Large intestine (tissue), 12 donors: ENCODE results near the gene CELSR1. TPM values are rescaled to one million over a fixed set of nuclear protein-coding genes. Genes with fewer than 3 reads are reported as not detected.

Source experiments
- DNase-seq, 2 donors: peaks; one replicate each; pipeline versions ENCODE4 v3.0.0 to v3.0.0-alpha.2; 2013
- H3K27ac ChIP-seq: one replicate; pipeline ENCODE4 v1.5.1; 2013; ENCODE audit warnings: low read length
- H3K27me3 ChIP-seq: 2 replicates; pipeline ENCODE4 v1.6.1; 2013; ENCODE audit warnings: low read length; ENCODE audit not compliant: control insufficient read depth, insufficient read depth
- H3K36me3 ChIP-seq: 2 replicates; pipeline ENCODE4 v1.6.1; 2013; ENCODE audit warnings: low read length; ENCODE audit not compliant: control insufficient read depth, insufficient read depth
- H3K4me1 ChIP-seq: one replicate; pipeline ENCODE4 v1.6.1; 2013; ENCODE audit warnings: low read length; ENCODE audit not compliant: control insufficient read depth, insufficient read depth
- H3K4me3 ChIP-seq: one replicate; pipeline ENCODE4 v1.5.1; 2013; ENCODE audit warnings: low read length
- H3K9me3 ChIP-seq: one replicate; pipeline ENCODE4 v1.6.1; 2013; ENCODE audit warnings: mild to moderate bottlenecking, low read depth, low read length, moderate library complexity; ENCODE audit not compliant: control insufficient read depth
- WGBS: methylation state at CpG from one replicate; pipeline ENCODE4 v1.1.5; 2013; ENCODE audit warnings: low lambda C conversion rate; ENCODE audit not compliant: insufficient coverage; 5-methylcytosine and 5-hydroxymethylcytosine counted together
- long read RNA-seq, 11 donors: transcript quantifications; one replicate each; lab custom pipeline, GENCODE V29; 2026
- polyA plus RNA-seq: library from polyadenylated mRNA; unstranded; fragments of 120-200 nt; gene quantifications from one replicate; pipeline ENCODE4 v1.2.1, GENCODE V29; 2013

The CELSR1 gene
- 5.9 TPM for polyA plus RNA-seq
- long read RNA-seq, donor 1 = 0 reads
- long read RNA-seq, donor 2 = 0 reads
- long read RNA-seq, donor 3 = 0 reads
- long read RNA-seq, donor 4 = 0 reads
- long read RNA-seq, donor 5 = 0 reads
- long read RNA-seq, donor 6 = 0 reads
- long read RNA-seq, donor 7, partial matches to known transcripts = 0 of 1 reads
- long read RNA-seq, donor 7, other reads (novel, unspliced or antisense) = 0 of 1 reads
- long read RNA-seq, donor 8 = 0 reads
- long read RNA-seq, donor 9 = 0 reads
- long read RNA-seq, donor 10, full-length matches to known transcripts = 1 of 1 reads
- long read RNA-seq, donor 10, partial matches to known transcripts = 0 of 1 reads
- long read RNA-seq, donor 10, other reads (novel, unspliced or antisense) = 0 of 1 reads
- long read RNA-seq, donor 11 = 0 reads

DNA sequence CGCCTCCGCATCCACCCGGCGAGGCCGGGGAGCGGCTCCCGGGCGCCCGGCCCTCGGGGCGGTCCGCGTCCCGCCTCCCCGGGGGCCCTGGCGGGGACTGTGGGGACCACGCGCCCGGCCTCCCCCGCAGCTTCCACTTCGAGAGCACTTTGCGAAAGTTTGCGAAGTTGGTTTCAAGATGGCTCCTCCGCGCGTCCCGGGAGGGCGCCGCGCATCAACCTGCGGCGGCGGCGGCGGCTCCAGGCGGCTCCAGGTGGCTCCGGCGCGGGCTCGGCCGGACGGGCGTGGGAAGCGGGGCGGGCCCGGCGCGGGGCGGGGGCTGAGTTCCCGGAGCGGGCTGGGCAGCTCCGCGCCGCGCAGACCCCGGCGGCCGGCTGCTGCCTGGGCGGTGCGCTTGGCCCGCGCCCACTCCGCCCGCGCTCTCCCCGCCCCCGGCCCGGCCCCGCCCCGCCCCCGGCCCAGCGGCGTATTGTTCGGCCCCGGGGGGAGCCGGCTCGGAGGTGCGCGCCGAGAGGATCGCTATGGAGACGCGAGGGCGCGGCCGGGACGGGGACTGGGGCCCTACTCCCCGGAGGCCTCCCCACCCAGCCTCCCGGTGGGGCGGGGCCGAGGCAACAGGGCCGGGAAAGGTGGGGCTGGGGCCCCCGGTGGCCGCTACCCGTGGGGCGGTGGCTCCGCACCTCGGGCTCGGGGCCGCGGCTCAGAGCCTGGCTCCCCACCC, at the start of gene CELSR1:
Gene CELSR1, minus strand, starts transcription at position 396 of the 721 bp plus-strand sequence. CDS start 450 bp downstream, outside the sequence.
- H3K4me3 ChIP-seq = peak within 1 kb of the TSS; percentile 13
- H3K9me3 ChIP-seq = peaks cover 29% of the 10 kb centered on the region
- H3K4me1 ChIP-seq = peaks cover 13% of the 10 kb centered on the region
- no CpG with 5 or more reads among the region's 101 CpGs for WGBS
- H3K27ac ChIP-seq = no peak within 1 kb of the TSS
- DNase-seq = peak in 1 of 2 donors; percentile 72
- peaks cover 44% of the 10 kb centered on the region for H3K27me3 ChIP-seq
- H3K36me3 ChIP-seq = no peaks in the 10 kb centered on the region

- Histone ChIP-seq H3K27me3 (no peaks in the 10 kb centered on the region), H3K27ac (no peak overlapping the region), H3K4me3 (no peak overlapping the region), H3K36me3 (peaks cover 2% of the 10 kb centered on the region), H3K4me1 (peaks cover 53% of the 10 kb centered on the region), H3K9me3 (peaks cover 3% of the 10 kb centered on the region)
- no peak for DNase-seq
- no CpG with 5 or more reads among the region's 9 CpGs for WGBS
Measured at GRCh38 chr22:46587061-46587460, 49.6 kb upstream of the CELSR1 start.

- H3K4me3 ChIP-seq = peak overlapping the region; percentile 7
- no CpG with 5 or more reads among the region's 12 CpGs for WGBS
- peaks cover 2% of the 10 kb centered on the region for H3K36me3 ChIP-seq
- H3K9me3 ChIP-seq = peaks cover 3% of the 10 kb centered on the region
- H3K4me1 ChIP-seq = peaks cover 58% of the 10 kb centered on the region
- peak overlapping the region; percentile 57 for H3K27ac ChIP-seq
- peak in 1 of 2 donors; percentile 43 for DNase-seq
- no peaks in the 10 kb centered on the region for H3K27me3 ChIP-seq
Measured at GRCh38 chr22:46586531-46587011, 49.2 kb upstream of the CELSR1 start.

DNA sequence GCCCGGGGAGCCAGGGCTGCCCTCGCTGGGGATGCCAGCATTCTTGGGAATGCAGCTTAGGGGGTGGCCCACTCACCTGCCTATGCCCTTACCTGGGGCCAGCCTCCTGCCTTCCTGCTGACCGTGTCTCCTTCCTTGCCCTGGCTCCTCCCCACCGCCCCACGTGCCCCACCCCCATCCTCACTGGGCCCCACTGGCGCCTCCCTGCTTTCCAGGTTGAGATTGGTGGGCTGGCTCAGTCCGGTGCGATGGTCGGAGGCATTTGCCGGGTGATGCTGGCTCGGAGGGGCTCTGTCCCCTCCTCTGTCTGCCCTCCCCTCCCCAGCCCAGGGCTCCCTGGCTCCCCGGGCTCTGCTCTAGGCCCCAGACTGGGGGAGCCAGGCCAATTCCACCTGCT, 48.7 kb upstream of the CELSR1 start:
- WGBS = no CpG with 5 or more reads among the region's 12 CpGs
- peaks cover 62% of the 10 kb centered on the region for H3K4me1 ChIP-seq

GRCh38 chr22:46585340-46586122, 48.1 kb upstream of the CELSR1 start:
- Histone ChIP-seq H3K27me3 (no peaks in the 10 kb centered on the region), H3K4me1 (peaks cover 68% of the 10 kb centered on the region), H3K36me3 (peaks cover 2% of the 10 kb centered on the region), H3K9me3 (peaks cover 3% of the 10 kb centered on the region), H3K27ac (peak overlapping the region; percentile 61), H3K4me3 (no peak overlapping the region)
- DNase-seq = no peak
- no CpG with 5 or more reads among the region's 19 CpGs for WGBS

More for the DNA sequence above, 48.7 kb upstream of the CELSR1 start:
- Histone ChIP-seq H3K9me3 (peaks cover 3% of the 10 kb centered on the region), H3K36me3 (peaks cover 2% of the 10 kb centered on the region), H3K4me3 (peak overlapping the region; percentile 7), H3K27ac (peak overlapping the region; percentile 61), H3K27me3 (no peaks in the 10 kb centered on the region)
- peak; percentile 62 to 67 for DNase-seq

DNA sequence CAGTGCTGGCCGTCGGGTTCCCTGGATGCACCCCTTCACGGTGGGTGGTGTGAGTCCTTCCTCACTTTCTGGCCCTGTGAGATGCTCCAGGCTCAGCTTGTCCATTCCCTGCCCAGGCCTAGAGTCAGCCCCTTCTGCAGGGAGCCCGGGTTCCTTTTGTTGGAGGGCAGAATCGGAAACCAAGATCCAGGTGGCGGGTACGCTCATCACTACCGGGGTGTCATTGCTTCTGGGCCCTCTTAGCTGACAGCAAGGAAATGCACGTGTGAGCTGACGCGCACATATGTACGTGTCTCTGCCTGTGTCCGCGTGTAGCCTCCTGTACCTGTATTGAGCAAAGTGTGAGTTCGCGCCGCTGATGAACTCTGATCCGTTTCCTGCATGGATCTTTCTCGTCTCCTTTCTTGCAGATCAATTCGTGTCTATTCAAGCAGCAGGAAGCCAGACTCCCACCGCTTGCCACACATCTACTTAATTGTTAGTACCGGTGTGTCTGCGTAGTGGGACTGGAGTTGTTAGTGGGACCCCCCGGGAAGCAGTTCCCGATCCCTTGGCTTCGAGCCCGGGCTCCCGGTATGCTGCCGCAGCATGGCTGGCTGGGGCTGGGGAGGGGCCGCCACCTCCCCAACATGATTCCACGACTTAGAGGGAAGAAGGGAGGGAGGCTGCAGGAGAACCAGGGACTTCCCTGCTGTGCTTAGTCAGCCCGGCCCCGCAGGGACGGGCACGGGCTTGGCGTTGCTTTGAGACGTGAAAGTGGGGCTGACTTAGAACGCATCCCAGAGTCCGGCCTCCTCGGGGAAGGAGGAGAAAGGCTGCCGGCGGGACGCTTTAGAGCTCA, 46.9 kb upstream of the CELSR1 start:
- H3K9me3 ChIP-seq = peaks cover 3% of the 10 kb centered on the region
- no peak for DNase-seq
- H3K4me3 ChIP-seq = no peak overlapping the region
- H3K27ac ChIP-seq = no peak overlapping the region
- no peaks in the 10 kb centered on the region for H3K27me3 ChIP-seq
- peaks cover 2% of the 10 kb centered on the region for H3K36me3 ChIP-seq
- WGBS = 100% methylated on average over 1 of the region's 43 CpGs
- peaks cover 77% of the 10 kb centered on the region for H3K4me1 ChIP-seq

DNA sequence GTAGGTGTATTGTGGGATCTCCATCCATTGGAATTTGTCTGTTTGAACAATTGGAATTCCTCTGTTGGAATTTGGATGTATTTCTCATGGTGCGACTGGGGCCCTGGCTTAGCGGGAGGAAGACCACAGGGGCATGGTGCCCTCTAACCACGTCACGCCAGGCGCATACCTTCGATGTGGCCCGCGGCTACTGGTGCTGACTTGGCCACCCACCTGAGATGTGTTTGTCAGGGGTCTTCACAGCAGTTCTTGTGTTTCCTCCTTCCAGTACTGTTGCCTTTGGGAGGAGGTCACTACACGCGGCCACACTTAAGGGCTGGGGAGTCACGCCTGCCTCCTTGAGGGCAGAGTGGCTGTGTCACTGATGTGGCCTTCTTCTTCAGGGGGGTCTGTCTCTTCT, 46.2 kb upstream of the CELSR1 start:
- H3K4me1 ChIP-seq = peaks cover 82% of the 10 kb centered on the region
- H3K4me3 ChIP-seq = no peak overlapping the region
- WGBS = no CpG with 5 or more reads among the region's 11 CpGs

GRCh38 chr22:46582281-46582933, 45.0 kb upstream of the CELSR1 start:
- peak overlapping the region; percentile 96 for H3K27ac ChIP-seq
- H3K4me1 ChIP-seq = peaks cover 90% of the 10 kb centered on the region
- H3K36me3 ChIP-seq = peaks cover 2% of the 10 kb centered on the region
- no peak overlapping the region for H3K4me3 ChIP-seq
- peaks cover 3% of the 10 kb centered on the region for H3K9me3 ChIP-seq
- DNase-seq = peak in 1 of 2 donors; percentile 68
- no CpG with 5 or more reads among the region's 14 CpGs for WGBS
- H3K27me3 ChIP-seq = no peaks in the 10 kb centered on the region

More for the DNA sequence above, 46.2 kb upstream of the CELSR1 start:
- peaks cover 3% of the 10 kb centered on the region for H3K9me3 ChIP-seq
- no peak for DNase-seq
- no peaks in the 10 kb centered on the region for H3K27me3 ChIP-seq
- peaks cover 2% of the 10 kb centered on the region for H3K36me3 ChIP-seq
- no peak overlapping the region for H3K27ac ChIP-seq

- no CpG with 5 or more reads among the region's 14 CpGs for WGBS
- DNase-seq = peak in 1 of 2 donors; percentile 66
- H3K36me3 ChIP-seq = peaks cover 2% of the 10 kb centered on the region
- no peaks in the 10 kb centered on the region for H3K27me3 ChIP-seq
- peaks cover 3% of the 10 kb centered on the region for H3K9me3 ChIP-seq
- H3K4me1 ChIP-seq = peaks cover 82% of the 10 kb centered on the region
- H3K27ac ChIP-seq = peak overlapping the region; percentile 96
- no peak overlapping the region for H3K4me3 ChIP-seq
Measured at GRCh38 chr22:46581538-46582244, 44.3 kb upstream of the CELSR1 start.
